Fibroblast of lung (primary cell): ENCODE measurements around the gene BAD.

ENCODE experiments used
- CTCF ChIP-seq, 2 donors: IDR thresholded peaks in 1 of 2; conservative IDR thresholded peaks in 1 of 2; 1 replicate in 1 of 2; 2 replicates in 1 of 2; pipeline ENCODE4 v1.5.1; 2011 to 2012; ENCODE audit warnings: low read length in 2 of 2, control low read depth in 1 of 2, inconsistent platforms in 1 of 2, low read depth in 1 of 2, mild to moderate bottlenecking in 1 of 2
- EZH2 ChIP-seq: IDR thresholded peaks from 2 replicates; pipeline ENCODE4 v1.5.1; 2012; ENCODE audit warnings: low read length, control low read depth, mild to moderate bottlenecking; ENCODE audit errors: missing control alignments

- no peak for TF ChIP-seq EZH2
- no peak for TF ChIP-seq CTCF (conservative IDR thresholded peaks at IDR 0.05 in 1 of 2, IDR thresholded peaks at IDR 0.05 in 1 of 2; ENCODE audit: low read depth in 1 of 2, low read length in 2 of 2)
Measured at GRCh38 chr11:64267207-64267945, 17.1 kb downstream of the BAD start.
